LNCAP (cell line): Measurements from ENCODE around the gene BCAS1.

Experiments used
- TF ChIP-seq, protein P1 (sequence below): fragments of 450-650 bp; IDR thresholded peaks from 2 replicates; pipeline ENCODE4 v1.5.1; 2017; ENCODE audit warnings: mild to moderate bottlenecking

BCAS1 gene

DNA sequence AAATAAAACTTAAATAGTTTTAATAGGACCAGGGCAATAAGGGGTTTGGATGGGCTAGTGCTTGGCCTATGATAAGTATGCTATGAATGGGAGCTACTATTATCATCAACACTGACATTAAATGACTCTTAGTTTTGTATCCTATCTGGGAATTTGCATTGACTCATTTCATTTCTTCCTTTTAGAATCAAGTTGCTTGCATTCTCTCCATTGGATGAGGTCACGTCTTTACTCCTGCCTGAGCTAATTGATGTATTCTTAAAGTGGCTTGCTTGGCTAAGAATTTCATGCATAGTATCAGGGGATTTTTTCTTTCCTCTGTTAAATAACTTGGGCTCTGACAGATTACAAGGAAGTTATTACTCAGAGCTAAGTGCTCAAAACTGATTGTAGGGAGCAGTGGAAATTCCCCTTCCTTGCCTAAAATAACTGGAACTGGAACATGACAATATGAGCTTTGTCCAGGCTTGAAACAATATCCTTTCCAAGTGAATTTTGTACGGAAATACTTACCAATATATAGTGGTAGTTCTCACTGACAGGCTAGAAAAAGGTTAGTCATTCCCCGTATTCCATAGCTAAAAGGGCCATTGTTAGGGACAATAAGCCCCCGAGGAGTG, 169.9 kb downstream of the BCAS1 start:
- TF ChIP-seq, protein P1, sequence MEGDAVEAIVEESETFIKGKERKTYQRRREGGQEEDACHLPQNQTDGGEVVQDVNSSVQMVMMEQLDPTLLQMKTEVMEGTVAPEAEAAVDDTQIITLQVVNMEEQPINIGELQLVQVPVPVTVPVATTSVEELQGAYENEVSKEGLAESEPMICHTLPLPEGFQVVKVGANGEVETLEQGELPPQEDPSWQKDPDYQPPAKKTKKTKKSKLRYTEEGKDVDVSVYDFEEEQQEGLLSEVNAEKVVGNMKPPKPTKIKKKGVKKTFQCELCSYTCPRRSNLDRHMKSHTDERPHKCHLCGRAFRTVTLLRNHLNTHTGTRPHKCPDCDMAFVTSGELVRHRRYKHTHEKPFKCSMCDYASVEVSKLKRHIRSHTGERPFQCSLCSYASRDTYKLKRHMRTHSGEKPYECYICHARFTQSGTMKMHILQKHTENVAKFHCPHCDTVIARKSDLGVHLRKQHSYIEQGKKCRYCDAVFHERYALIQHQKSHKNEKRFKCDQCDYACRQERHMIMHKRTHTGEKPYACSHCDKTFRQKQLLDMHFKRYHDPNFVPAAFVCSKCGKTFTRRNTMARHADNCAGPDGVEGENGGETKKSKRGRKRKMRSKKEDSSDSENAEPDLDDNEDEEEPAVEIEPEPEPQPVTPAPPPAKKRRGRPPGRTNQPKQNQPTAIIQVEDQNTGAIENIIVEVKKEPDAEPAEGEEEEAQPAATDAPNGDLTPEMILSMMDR: no peak

GRCh38 chr20:53899351-53900167, 170.8 kb downstream of the BCAS1 start:
- TF ChIP-seq, protein P1: no peak

DNA sequence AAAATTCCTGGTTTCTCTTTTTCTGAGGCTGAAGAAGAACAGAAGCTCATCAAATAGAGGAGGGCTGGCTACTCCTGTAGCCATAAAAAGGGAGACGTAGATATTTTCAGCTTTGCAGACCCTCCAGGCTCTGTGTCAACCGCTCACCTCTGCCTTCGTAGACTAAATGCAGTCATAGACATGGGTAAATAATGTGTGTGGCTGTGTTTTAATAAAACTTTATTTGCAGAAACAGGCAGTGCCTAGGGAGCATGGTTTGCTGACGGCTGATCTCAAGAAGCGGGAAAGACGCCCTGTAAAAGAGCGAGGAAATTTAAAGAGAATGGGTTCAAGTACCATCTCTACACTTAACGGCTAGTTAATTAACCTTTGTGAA, 171.8 kb downstream of the BCAS1 start:
- TF ChIP-seq, protein P1: no peak

DNA sequence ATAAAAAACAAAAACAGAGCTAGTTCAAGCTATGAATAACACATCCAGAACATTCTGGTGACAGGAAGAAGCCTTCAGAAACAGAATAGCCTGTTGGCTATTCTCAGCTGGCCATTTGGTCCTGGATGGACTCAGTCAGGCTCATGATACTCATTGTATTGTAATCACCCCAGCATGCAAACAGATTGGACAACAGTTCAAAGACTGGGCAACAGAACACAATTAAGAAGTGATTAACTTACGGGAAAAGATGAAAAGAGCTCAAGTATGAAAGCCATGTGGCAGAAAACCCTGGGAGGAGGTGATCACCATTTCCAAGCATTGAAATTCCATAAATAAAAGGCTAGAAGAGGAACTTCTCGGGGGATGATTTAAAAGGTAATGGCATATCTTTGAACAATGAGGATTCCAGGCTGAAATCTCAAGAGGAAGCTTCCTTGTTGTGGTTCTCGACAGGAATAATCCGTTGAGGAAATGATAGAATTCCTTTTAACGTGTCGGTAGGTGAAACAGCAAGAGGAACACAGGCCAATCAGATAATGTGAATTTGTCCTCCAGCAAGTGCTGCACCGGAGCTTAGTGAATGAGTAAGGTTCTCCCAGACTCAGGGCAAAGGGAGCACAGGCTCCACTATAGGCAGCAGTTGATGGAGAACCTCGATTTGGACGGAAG, 172.4 kb downstream of the BCAS1 start:
- TF ChIP-seq, protein P1: no peak

GRCh38 chr20:53896647-53897046, 173.7 kb downstream of the BCAS1 start:
- TF ChIP-seq, protein P1: no peak

GRCh38 chr20:53896041-53896440, 174.4 kb downstream of the BCAS1 start:
- TF ChIP-seq, protein P1: no peak

- TF ChIP-seq, protein P1: no peak
Measured at GRCh38 chr20:53895385-53895755, 175.0 kb downstream of the BCAS1 start.
